ENCODE measurements around the gene TUBA1B.
"Not testable (repeated sequence)": the region's sequence is repeated elsewhere in the genome, so short reads cannot be mapped to it uniquely, and the experiment has no call there.

The TUBA1B gene

GRCh38 chr12:49131051-49131893 lies at the start of gene TUBA1B:
TSS of gene TUBA1B (minus strand) at chr12:49131395. CDS start at chr12:49131300, 95 bp downstream.
- DNase-seq (ENCODE audit: low read depth in 2 of 2): peak; percentile 86 to 90

DNA sequence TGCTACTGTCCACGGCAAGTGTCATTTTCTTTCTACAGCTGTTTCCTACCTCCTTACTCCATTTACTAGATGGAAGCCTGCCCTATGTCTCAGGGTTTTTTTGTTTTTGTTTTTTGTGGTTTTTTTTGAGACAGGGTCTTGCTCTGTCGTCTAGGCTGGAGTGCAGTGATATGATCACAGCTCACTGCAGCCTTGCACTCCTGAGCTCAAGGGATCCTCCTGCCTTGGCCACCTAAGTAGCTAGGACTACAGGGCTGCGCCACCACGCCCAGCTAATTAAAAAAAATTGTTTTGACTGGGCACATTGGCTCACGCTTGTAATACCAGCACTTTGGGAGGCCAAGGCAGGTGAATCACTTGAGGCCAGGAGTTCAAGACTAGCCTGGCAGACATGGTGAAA lies 43.0 kb upstream of the TUBA1B start:
- DNase-seq (ENCODE audit: low read depth in 2 of 2): no peak

- DNase-seq (ENCODE audit: low read depth in 2 of 2): no peak
Measured at GRCh38 chr12:49170924-49171323, 39.7 kb upstream of the TUBA1B start.

GRCh38 chr12:49165114-49165513 lies 33.9 kb upstream of the TUBA1B start:
- DNase-seq (ENCODE audit: low read depth in 2 of 2): no peak

- DNase-seq (ENCODE audit: low read depth in 2 of 2): not testable (repeated sequence)
Measured at GRCh38 chr12:49161901-49162300, 30.7 kb upstream of the TUBA1B start.

DNA sequence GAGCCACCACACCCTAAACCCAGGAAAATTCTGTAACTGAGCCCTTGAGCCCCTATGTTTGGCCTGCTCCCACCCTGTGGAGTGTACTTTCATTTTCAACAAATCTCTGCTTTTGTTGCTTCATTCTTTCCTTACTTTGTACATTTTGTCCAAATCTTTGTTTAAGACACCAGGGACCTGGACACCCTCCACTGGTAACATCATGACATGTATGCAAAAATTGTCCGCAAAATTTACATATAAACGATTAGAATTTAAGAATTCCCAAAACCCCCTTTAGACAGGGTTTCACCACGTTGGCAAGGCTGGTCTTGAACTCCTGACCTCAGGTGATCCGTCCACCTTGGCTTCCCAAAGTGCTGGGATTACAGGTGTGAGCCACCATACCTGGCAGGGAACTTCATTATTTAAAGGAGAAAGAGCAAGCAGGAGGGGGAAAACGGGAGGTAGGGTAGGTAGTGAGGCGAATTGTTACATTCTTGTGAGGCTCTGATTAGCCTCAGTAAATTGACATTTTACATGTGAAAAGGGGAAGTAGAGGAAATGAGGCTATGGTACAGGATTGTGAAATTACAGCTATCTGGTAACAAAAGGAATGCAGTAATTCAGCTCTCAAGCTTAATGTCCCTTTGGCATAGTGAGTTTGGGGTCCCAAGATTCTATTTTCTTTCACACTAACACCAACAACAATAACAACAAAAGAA lies 30.0 kb upstream of the TUBA1B start:
- no peak for DNase-seq (ENCODE audit: low read depth in 2 of 2)

GRCh38 chr12:49160399-49160798 lies 29.2 kb upstream of the TUBA1B start:
- no peak for DNase-seq (ENCODE audit: low read depth in 2 of 2)

GRCh38 chr12:49154221-49154620 lies 23.0 kb upstream of the TUBA1B start:
- no peak for DNase-seq (ENCODE audit: low read depth in 2 of 2)

GRCh38 chr12:49147384-49147783 lies 16.2 kb upstream of the TUBA1B start:
- DNase-seq (ENCODE audit: low read depth in 2 of 2): no peak

DNA sequence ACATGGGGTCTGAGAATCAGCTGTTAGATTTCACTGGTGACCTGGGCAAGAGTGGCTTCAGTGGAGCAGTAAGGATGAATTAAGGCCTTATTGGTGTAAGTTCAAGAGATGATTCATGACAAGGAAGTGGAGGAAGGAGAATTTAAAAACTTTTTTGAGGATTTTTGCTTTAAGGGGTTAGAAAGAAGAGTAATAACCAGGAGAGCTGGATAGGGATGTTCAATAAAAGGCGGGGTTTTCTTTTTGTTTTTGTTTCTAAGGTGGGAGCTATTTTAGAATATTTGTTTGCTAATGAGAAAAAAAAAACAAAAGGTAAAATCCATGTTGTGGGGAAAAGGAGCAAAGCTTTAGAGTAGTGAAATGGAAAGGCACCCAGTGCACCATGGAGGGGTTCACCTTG lies 15.2 kb upstream of the TUBA1B start:
- no peak for DNase-seq (ENCODE audit: low read depth in 2 of 2)

GRCh38 chr12:49144384-49144783 lies 13.2 kb upstream of the TUBA1B start:
- no peak for DNase-seq (ENCODE audit: low read depth in 2 of 2)

DNA sequence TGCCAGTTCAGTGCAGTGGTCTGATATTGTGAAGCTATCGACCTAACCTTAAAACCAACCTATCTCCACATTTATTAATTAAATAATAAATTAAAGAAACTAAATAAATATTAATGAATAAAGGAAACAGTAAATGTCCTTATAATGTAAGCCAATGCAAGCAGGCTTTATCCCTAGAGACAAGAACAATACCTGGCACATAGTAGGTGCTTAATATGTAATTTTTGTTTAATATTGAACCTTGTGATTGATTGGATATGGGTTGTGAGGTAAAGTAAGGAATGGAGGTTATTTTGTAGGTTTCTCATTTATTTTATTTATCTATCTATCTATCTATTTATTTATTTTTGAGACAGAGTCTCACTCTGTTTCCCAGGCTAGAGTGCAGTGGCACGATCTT lies 7.8 kb upstream of the TUBA1B start:
- DNase-seq (ENCODE audit: low read depth in 2 of 2): no peak

DNA sequence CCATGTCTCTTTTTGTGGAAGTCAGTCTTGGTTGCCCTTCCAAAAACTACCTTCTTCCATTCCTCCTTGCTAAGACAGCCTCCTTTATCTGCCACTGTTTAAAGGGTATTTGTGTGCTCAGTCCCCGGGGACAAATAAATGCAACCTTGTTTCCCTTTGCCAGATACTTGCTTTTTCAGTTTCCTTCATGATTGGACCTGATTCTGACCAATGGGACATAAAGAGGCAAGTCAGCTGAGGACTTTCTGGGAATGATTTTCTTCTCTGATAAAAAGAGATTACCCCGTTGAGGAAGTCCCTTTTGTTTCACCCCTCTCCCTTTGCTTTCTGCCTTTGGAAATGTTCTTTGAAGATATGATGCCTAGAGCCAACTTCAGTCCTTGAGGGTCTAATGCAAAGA lies 7.4 kb upstream of the TUBA1B start:
- no peak for DNase-seq (ENCODE audit: low read depth in 2 of 2)

DNA sequence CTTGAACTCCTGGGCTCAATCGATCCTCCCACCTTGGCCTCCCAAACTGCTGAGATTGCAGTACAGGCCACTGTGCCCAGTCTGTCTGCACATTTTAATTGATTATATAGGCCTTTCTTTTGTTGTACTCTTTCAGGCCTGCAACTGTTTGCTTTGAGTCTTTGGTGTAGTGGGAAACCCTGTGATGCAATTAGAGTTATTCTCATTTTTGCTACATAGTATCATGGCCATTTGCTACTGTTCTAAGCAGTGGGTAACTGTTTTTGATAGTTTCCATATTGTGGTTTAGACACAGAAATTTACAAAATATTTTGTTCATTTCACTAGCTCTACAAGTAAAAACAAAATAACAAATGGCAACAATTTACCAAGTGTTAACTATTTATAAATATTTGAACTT lies 6.3 kb upstream of the TUBA1B start:
- DNase-seq (ENCODE audit: low read depth in 2 of 2): no peak

DNA sequence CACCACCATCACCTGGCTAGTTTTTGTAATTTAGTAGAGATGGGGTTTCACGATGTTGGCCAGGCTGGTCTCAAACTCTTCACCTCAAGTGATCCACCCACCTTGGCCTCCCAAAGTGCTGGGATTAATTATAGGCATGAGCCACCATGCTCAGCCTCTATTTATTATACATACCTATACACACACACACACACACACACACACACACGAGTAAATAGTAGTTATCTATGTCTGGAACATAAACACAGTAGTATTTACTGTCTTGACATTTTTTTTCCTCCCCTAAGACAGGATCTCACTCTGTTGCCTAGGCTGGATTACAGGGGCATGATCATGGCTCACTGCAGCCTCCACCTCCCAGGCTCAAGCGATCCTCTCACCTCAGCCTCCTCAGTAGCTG lies 5.8 kb upstream of the TUBA1B start:
- DNase-seq (ENCODE audit: low read depth in 2 of 2): not testable (repeated sequence)

GRCh38 chr12:49133590-49133989 lies 2.4 kb upstream of the TUBA1B start:
- no peak for DNase-seq (ENCODE audit: low read depth in 2 of 2)

GRCh38 chr12:49133014-49133413 lies 1.8 kb upstream of the TUBA1B start:
- DNase-seq (ENCODE audit: low read depth in 2 of 2): no peak

DNA sequence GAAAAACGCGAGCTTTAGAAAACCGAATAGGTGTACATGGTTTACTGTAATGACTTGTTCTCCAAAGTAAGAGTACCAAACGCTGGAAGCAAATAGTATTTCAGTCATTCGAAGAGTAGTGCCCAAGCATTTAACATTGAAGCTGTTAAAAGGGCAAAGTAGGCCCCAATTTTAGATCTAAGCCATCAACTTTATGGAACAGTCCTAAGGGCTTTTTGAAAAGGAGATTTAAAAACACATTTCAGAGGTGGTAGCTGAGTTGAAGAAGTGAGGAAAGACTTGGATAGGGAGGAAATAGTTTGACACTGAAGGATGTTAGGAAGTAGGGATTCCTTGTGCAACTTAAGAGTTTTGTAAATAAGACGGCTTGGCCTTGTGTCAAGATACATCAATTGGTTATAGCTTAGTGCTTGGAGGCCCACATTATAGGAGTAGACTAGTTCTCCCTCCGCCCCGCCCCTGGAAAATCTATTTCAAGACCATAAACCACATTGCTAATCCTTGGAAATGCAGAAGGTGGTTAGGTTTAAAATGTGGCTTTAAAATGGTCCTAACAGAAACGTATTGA lies 783 bp upstream of the TUBA1B start:
- DNase-seq (ENCODE audit: low read depth in 2 of 2): no peak

DNA sequence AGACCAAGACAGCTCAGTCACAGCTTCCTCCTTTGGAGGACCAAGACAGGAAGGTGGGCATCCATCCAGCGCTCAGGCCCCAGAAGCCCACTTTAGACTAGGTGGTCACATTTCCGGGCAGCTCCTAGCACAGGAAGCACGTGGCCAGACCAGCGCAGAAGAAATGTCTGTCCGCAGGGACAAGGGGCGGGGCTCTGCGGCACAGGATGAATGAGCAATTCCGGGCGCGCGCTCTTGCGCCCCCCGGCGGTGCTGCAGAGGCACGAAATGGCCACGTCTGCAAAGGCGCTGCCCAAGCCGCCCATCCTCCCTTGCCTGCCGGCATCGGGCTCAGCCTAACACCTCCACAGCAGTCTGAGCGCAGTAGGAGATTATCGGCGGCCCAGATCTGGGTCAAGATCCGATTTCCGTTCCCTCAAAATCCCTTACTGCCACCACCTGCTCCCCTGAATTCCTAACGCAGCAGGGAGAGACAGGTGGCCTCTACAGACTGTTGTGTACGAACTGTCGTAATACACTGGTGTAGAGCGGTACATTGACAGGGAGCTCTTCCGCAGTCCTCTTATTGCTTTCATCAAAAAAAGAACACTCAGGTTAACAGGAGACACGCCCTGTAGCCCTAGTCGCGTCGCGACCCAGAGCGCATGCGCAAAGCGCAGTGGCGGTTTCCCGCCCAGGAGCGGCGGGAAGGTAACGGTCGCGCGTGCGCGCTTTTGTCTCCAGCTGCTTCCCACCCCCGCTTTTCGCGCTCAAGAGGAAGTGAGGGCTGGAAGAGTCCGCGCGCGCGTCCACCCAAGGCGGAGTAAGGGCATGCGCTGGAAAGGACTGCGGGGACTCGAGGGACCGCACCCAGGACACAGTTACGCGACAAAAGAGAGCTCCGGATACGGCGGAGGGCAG lies 794 bp downstream of the TUBA1B start:
- DNase-seq (ENCODE audit: low read depth in 2 of 2): peak; percentile 85 to 88

- DNase-seq (ENCODE audit: low read depth in 2 of 2): no peak
Measured at GRCh38 chr12:49129332-49130150, 1.7 kb downstream of the TUBA1B start.

DNA sequence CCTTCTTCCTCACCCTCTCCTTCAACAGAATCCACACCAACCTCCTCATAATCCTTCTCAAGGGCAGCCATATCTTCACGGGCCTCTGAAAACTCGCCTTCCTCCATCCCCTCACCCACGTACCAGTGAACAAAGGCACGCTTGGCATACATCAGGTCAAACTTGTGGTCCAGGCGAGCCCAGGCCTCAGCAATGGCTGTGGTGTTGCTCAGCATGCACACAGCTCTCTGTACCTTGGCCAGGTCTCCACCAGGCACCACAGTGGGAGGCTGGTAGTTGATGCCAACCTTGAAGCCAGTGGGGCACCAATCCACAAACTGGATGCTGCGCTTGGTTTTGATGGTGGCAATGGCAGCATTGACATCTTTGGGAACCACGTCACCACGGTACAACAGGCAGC lies 3.2 kb downstream of the TUBA1B start:
- not testable (repeated sequence) for DNase-seq (ENCODE audit: low read depth in 2 of 2)
